ENCODE data around the gene GRIK3. TPM values are rescaled to one million over a fixed set of nuclear protein-coding genes. Genes with fewer than 3 reads are reported as not detected.
"Not testable (repeated sequence)": the region's sequence is repeated elsewhere in the genome, so short reads cannot be mapped to it uniquely, and the experiment has no call there.

GRIK3 gene
- not detected in 2 replicates for total RNA-seq

- Mint-ChIP-seq H3K36me3 (ENCODE audit: low read depth) (no peaks in the 10 kb centered on the region), H3K9me3 (no peaks in the 10 kb centered on the region), H3K4me3 (no peak within 1 kb of the TSS), H3K27me3 (ENCODE audit: insufficient read depth) (peaks cover 68% of the 10 kb centered on the region), H3K4me1 (ENCODE audit: low read depth) (peaks cover 13% of the 10 kb centered on the region), H3K27ac (no peak within 1 kb of the TSS)
- intact Hi-C loops (cut with micrococcal nuclease): no loop called here
- DNase-seq (ENCODE audit: low spot score): no peak
Observed at GRCh38 chr1:37034121-37035013, at the start of gene GRIK3. TSS of gene GRIK3 (minus strand) at chr1:37034515. CDS start at chr1:37034108, 407 bp downstream.

- intact Hi-C loops (cut with micrococcal nuclease): no loop called here
- H3K27ac Mint-ChIP-seq: no peak overlapping the region
- H3K4me1 Mint-ChIP-seq (ENCODE audit: low read depth): no peaks in the 10 kb centered on the region
- no peak for DNase-seq (ENCODE audit: low spot score)
- H3K9me3 Mint-ChIP-seq: no peaks in the 10 kb centered on the region
- H3K27me3 Mint-ChIP-seq (ENCODE audit: insufficient read depth): no peaks in the 10 kb centered on the region
- no peak overlapping the region for H3K4me3 Mint-ChIP-seq
- no peaks in the 10 kb centered on the region for H3K36me3 Mint-ChIP-seq (ENCODE audit: low read depth)
Observed at GRCh38 chr1:37084013-37084412, 49.7 kb upstream of the GRIK3 start.

GRCh38 chr1:37083603-37084002, 49.3 kb upstream of the GRIK3 start:
- H3K27ac Mint-ChIP-seq: no peak overlapping the region
- H3K4me3 Mint-ChIP-seq: no peak overlapping the region
- no peaks in the 10 kb centered on the region for H3K9me3 Mint-ChIP-seq
- no peak for DNase-seq (ENCODE audit: low spot score)
- H3K4me1 Mint-ChIP-seq (ENCODE audit: low read depth): no peaks in the 10 kb centered on the region
- H3K36me3 Mint-ChIP-seq (ENCODE audit: low read depth): no peaks in the 10 kb centered on the region
- intact Hi-C loops (cut with micrococcal nuclease): no loop called here
- no peaks in the 10 kb centered on the region for H3K27me3 Mint-ChIP-seq (ENCODE audit: insufficient read depth)

- H3K27me3 Mint-ChIP-seq (ENCODE audit: insufficient read depth); H3K9me3 Mint-ChIP-seq; H3K27ac Mint-ChIP-seq; H3K36me3 Mint-ChIP-seq (ENCODE audit: low read depth); H3K4me3 Mint-ChIP-seq; intact Hi-C loops (cut with micrococcal nuclease); DNase-seq (ENCODE audit: low spot score); H3K4me1 Mint-ChIP-seq (ENCODE audit: low read depth): not testable (repeated sequence)
Observed at GRCh38 chr1:37080296-37080986, 46.1 kb upstream of the GRIK3 start.

GRCh38 chr1:37078866-37079265, 44.6 kb upstream of the GRIK3 start:
- Mint-ChIP-seq H3K27ac (no peak overlapping the region), H3K4me3 (no peak overlapping the region), H3K36me3 (ENCODE audit: low read depth) (no peaks in the 10 kb centered on the region), H3K4me1 (ENCODE audit: low read depth) (no peaks in the 10 kb centered on the region), H3K27me3 (ENCODE audit: insufficient read depth) (no peaks in the 10 kb centered on the region), H3K9me3 (no peaks in the 10 kb centered on the region)
- intact Hi-C loops (cut with micrococcal nuclease): no loop called here
- DNase-seq (ENCODE audit: low spot score): no peak

- no peaks in the 10 kb centered on the region for H3K36me3 Mint-ChIP-seq (ENCODE audit: low read depth)
- H3K27ac Mint-ChIP-seq: no peak overlapping the region
- DNase-seq (ENCODE audit: low spot score): no peak
- intact Hi-C loops (cut with micrococcal nuclease): no loop called here
- no peak overlapping the region for H3K4me3 Mint-ChIP-seq
- H3K27me3 Mint-ChIP-seq (ENCODE audit: insufficient read depth): no peaks in the 10 kb centered on the region
- H3K4me1 Mint-ChIP-seq (ENCODE audit: low read depth): no peaks in the 10 kb centered on the region
- no peaks in the 10 kb centered on the region for H3K9me3 Mint-ChIP-seq
Observed at GRCh38 chr1:37076168-37076567, 41.9 kb upstream of the GRIK3 start.

GRCh38 chr1:37073854-37074379, 39.6 kb upstream of the GRIK3 start:
- no peak overlapping the region for H3K4me3 Mint-ChIP-seq
- intact Hi-C loops (cut with micrococcal nuclease): no loop called here
- no peak for DNase-seq (ENCODE audit: low spot score)
- no peaks in the 10 kb centered on the region for H3K9me3 Mint-ChIP-seq
- H3K27ac Mint-ChIP-seq: no peak overlapping the region
- H3K4me1 Mint-ChIP-seq (ENCODE audit: low read depth): no peaks in the 10 kb centered on the region
- H3K36me3 Mint-ChIP-seq (ENCODE audit: low read depth): no peaks in the 10 kb centered on the region
- H3K27me3 Mint-ChIP-seq (ENCODE audit: insufficient read depth): no peaks in the 10 kb centered on the region

GRCh38 chr1:37073152-37073853, 39.0 kb upstream of the GRIK3 start:
- no peaks in the 10 kb centered on the region for H3K9me3 Mint-ChIP-seq
- no peaks in the 10 kb centered on the region for H3K27me3 Mint-ChIP-seq (ENCODE audit: insufficient read depth)
- no peaks in the 10 kb centered on the region for H3K4me1 Mint-ChIP-seq (ENCODE audit: low read depth)
- H3K36me3 Mint-ChIP-seq (ENCODE audit: low read depth): no peaks in the 10 kb centered on the region
- no peak overlapping the region for H3K4me3 Mint-ChIP-seq
- no peak for DNase-seq (ENCODE audit: low spot score)
- intact Hi-C loops (cut with micrococcal nuclease): no loop called here
- no peak overlapping the region for H3K27ac Mint-ChIP-seq

GRCh38 chr1:37071829-37072228, 37.5 kb upstream of the GRIK3 start:
- H3K4me3 Mint-ChIP-seq: no peak overlapping the region
- peaks cover 4% of the 10 kb centered on the region for H3K27me3 Mint-ChIP-seq (ENCODE audit: insufficient read depth)
- no peak overlapping the region for H3K27ac Mint-ChIP-seq
- intact Hi-C loops (cut with micrococcal nuclease): no loop called here
- no peaks in the 10 kb centered on the region for H3K9me3 Mint-ChIP-seq
- H3K4me1 Mint-ChIP-seq (ENCODE audit: low read depth): no peaks in the 10 kb centered on the region
- H3K36me3 Mint-ChIP-seq (ENCODE audit: low read depth): no peaks in the 10 kb centered on the region
- DNase-seq (ENCODE audit: low spot score): no peak

- no peak for DNase-seq (ENCODE audit: low spot score)
- no peak overlapping the region for H3K4me3 Mint-ChIP-seq
- H3K27ac Mint-ChIP-seq: no peak overlapping the region
- intact Hi-C loops (cut with micrococcal nuclease): no loop called here
- H3K4me1 Mint-ChIP-seq (ENCODE audit: low read depth): no peaks in the 10 kb centered on the region
- peaks cover 4% of the 10 kb centered on the region for H3K27me3 Mint-ChIP-seq (ENCODE audit: insufficient read depth)
- H3K36me3 Mint-ChIP-seq (ENCODE audit: low read depth): no peaks in the 10 kb centered on the region
- H3K9me3 Mint-ChIP-seq: no peaks in the 10 kb centered on the region
Observed at GRCh38 chr1:37070126-37070525, 35.8 kb upstream of the GRIK3 start.

- Mint-ChIP-seq H3K27me3 (ENCODE audit: insufficient read depth) (peaks cover 4% of the 10 kb centered on the region), H3K4me1 (ENCODE audit: low read depth) (no peaks in the 10 kb centered on the region), H3K9me3 (no peaks in the 10 kb centered on the region), H3K4me3 (no peak overlapping the region), H3K27ac (no peak overlapping the region), H3K36me3 (ENCODE audit: low read depth) (no peaks in the 10 kb centered on the region)
- intact Hi-C loops (cut with micrococcal nuclease): no loop called here
- DNase-seq (ENCODE audit: low spot score): no peak
Observed at GRCh38 chr1:37069406-37069805, 35.1 kb upstream of the GRIK3 start.

- no peaks in the 10 kb centered on the region for H3K9me3 Mint-ChIP-seq
- H3K27me3 Mint-ChIP-seq (ENCODE audit: insufficient read depth): peaks cover 4% of the 10 kb centered on the region
- no peak overlapping the region for H3K27ac Mint-ChIP-seq
- intact Hi-C loops (cut with micrococcal nuclease): no loop called here
- H3K4me1 Mint-ChIP-seq (ENCODE audit: low read depth): no peaks in the 10 kb centered on the region
- no peak for DNase-seq (ENCODE audit: low spot score)
- H3K36me3 Mint-ChIP-seq (ENCODE audit: low read depth): no peaks in the 10 kb centered on the region
- H3K4me3 Mint-ChIP-seq: no peak overlapping the region
Observed at GRCh38 chr1:37068897-37069296, 34.6 kb upstream of the GRIK3 start.

- no peak overlapping the region for H3K4me3 Mint-ChIP-seq
- intact Hi-C loops (cut with micrococcal nuclease): no loop called here
- H3K4me1 Mint-ChIP-seq (ENCODE audit: low read depth): no peaks in the 10 kb centered on the region
- no peak for DNase-seq (ENCODE audit: low spot score)
- no peak overlapping the region for H3K27ac Mint-ChIP-seq
- peaks cover 4% of the 10 kb centered on the region for H3K27me3 Mint-ChIP-seq (ENCODE audit: insufficient read depth)
- H3K9me3 Mint-ChIP-seq: no peaks in the 10 kb centered on the region
- H3K36me3 Mint-ChIP-seq (ENCODE audit: low read depth): no peaks in the 10 kb centered on the region
Observed at GRCh38 chr1:37068260-37068659, 33.9 kb upstream of the GRIK3 start.

Data from activated T-helper 1 cell treated with anti-CD3 and anti-CD28 coated beads, Interleukin-12 subunit alpha, Interleukin-12 subunit beta, Interleukin-2, Interleukin-4 antibody, amounts not matched to agents 30 ng/mL and 10 ng/mL and 1 ng/mL, durations not matched to agents 14 hours and 24 hours and 36 hours (primary cell).